Neural cell (in vitro differentiated cells): ENCODE data around the gene DENND1A. TPM values are rescaled to one million over a fixed set of nuclear protein-coding genes. Genes with fewer than 3 reads are reported as not detected.
"Not testable (repeated sequence)": the region's sequence is repeated elsewhere in the genome, so short reads cannot be mapped to it uniquely, and the experiment has no call there.

ENCODE experiments used
- H2AFZ ChIP-seq: fragments of 200-600, 300-800 bp; sonication (generic), shearing (Covaris generic); 2 replicates; pipeline ENCODE4 v1.6.0; 2014; ENCODE audit warnings: low read depth, mild to moderate bottlenecking, antibody characterized with exemption, low read length, moderate library complexity
- H3F3A ChIP-seq: fragments of 200-600 bp; shearing (Covaris generic); 2 replicates; pipeline ENCODE4 v1.6.1; 2016; ENCODE audit warnings: mild to moderate bottlenecking, moderate library complexity, mixed read lengths, antibody characterized with exemption, low read length; ENCODE audit not compliant: insufficient read depth, poor library complexity, severe bottlenecking
- H3K27ac ChIP-seq: fragments of 200-600, 300-800 bp; sonication (generic), shearing (Covaris generic); 2 replicates; pipeline ENCODE4 v1.5.1; 2014; ENCODE audit warnings: mild to moderate bottlenecking, low read length, moderate library complexity
- H3K27me3 ChIP-seq: fragments of 300-800, 200-600 bp; sonication (generic), shearing (Covaris generic); 2 replicates; pipeline ENCODE4 v1.6.0; 2014; ENCODE audit warnings: mild to moderate bottlenecking, low read depth, low read length, moderate library complexity; ENCODE audit not compliant: insufficient read depth
- H3K36me3 ChIP-seq: fragments of 300-800, 200-600 bp; sonication (generic), shearing (Covaris generic); 2 replicates; pipeline ENCODE4 v1.5.1; 2014; ENCODE audit warnings: mild to moderate bottlenecking, antibody characterized with exemption, low read length, moderate library complexity; ENCODE audit not compliant: insufficient read depth
- H3K4me2 ChIP-seq: fragments of 300-800, 200-600 bp; sonication (generic), shearing (Covaris generic); 2 replicates; pipeline ENCODE4 v1.6.0; 2014; ENCODE audit warnings: mild to moderate bottlenecking, low read length
- H3K4me3 ChIP-seq: fragments of 300-800, 200-600 bp; sonication (generic), shearing (Covaris generic); 2 replicates; pipeline ENCODE4 v1.5.1; 2014; ENCODE audit warnings: mild to moderate bottlenecking, low read length, moderate library complexity
- H3K79me2 ChIP-seq: fragments of 200-600 bp; shearing (Covaris generic); replicated peaks from 2 replicates; pipeline ENCODE4 v1.6.0; 2014; ENCODE audit warnings: mild to moderate bottlenecking, low read length, moderate library complexity; ENCODE audit not compliant: insufficient read depth
- H3K9ac ChIP-seq: fragments of 300-800, 200-600 bp; sonication (generic), shearing (Covaris generic); 2 replicates; pipeline ENCODE4 v1.6.1; 2016; ENCODE audit warnings: mild to moderate bottlenecking, low read length, mixed read lengths
- H3K9me2 ChIP-seq: fragments of 200-600 bp; shearing (Covaris generic); 2 replicates; pipeline ENCODE4 v1.6.1; 2016; ENCODE audit warnings: mild to moderate bottlenecking, low read length, mixed read lengths; ENCODE audit not compliant: insufficient read depth
- H3K9me3 ChIP-seq: fragments of 200-600, 300-800 bp; sonication (generic), shearing (Covaris generic); 2 replicates; pipeline ENCODE4 v1.6.1; 2016; ENCODE audit warnings: mild to moderate bottlenecking, mixed run types, low read length, moderate library complexity, mixed read lengths
- H4K20me1 ChIP-seq: fragments of 200-600 bp; shearing (Covaris generic); 2 replicates; pipeline ENCODE4 v1.6.1; 2016; ENCODE audit warnings: mild to moderate bottlenecking, mixed run types; ENCODE audit not compliant: insufficient read depth
- EP300 ChIP-seq: fragments of 450-650 bp; conservative IDR thresholded peaks from 2 replicates; pipeline ENCODE4 v1.6.1; 2014; ENCODE audit warnings: antibody characterized with exemption, mild to moderate bottlenecking, moderate library complexity; ENCODE audit not compliant: poor library complexity, severe bottlenecking
- EZH2 ChIP-seq: fragments of 200-600, 300-800 bp; shearing (Covaris generic), sonication (generic); IDR thresholded peaks from 2 replicates; pipeline ENCODE4 v1.6.1; 2014; ENCODE audit warnings: antibody characterized with exemption, low read length, borderline replicate concordance, mild to moderate bottlenecking; ENCODE audit not compliant: insufficient read depth, poor library complexity, severe bottlenecking
- MXI1 ChIP-seq: fragments of 450-650 bp; conservative IDR thresholded peaks from 2 replicates; pipeline ENCODE4 v1.6.1; 2014; ENCODE audit warnings: antibody characterized with exemption, mild to moderate bottlenecking; ENCODE audit not compliant: poor library complexity, severe bottlenecking
- POLR2AphosphoS5 ChIP-seq: IDR thresholded peaks from 2 replicates; pipeline ENCODE4 v1.6.1; 2012
- RAD21 ChIP-seq: fragments of 450-650 bp; conservative IDR thresholded peaks from 2 replicates; pipeline ENCODE4 v1.6.1; 2014; ENCODE audit warnings: antibody characterized with exemption, mild to moderate bottlenecking, moderate library complexity
- SMC3 ChIP-seq: fragments of 450-650 bp; conservative IDR thresholded peaks from 2 replicates; pipeline ENCODE4 v1.6.1; 2014; ENCODE audit warnings: antibody characterized with exemption, mild to moderate bottlenecking, moderate library complexity; ENCODE audit not compliant: poor library complexity
- TAF1 ChIP-seq: IDR thresholded peaks from 2 replicates; pipeline ENCODE4 v1.6.1; 2012; ENCODE audit warnings: low read depth
- polyA plus RNA-seq: library from polyadenylated mRNA; depleted of rRNA; stranded (reverse); fragments of >200 nt; gene quantifications from 2 replicates; pipeline ENCODE4 v1.2.3, GENCODE V29; 2014
- TF ChIP-seq, protein P1 (sequence below): fragments of 450-650 bp; IDR thresholded peaks from 2 replicates; pipeline ENCODE4 v1.5.1; 2014; ENCODE audit warnings: antibody characterized with exemption, mild to moderate bottlenecking, moderate library complexity; ENCODE audit not compliant: poor library complexity, severe bottlenecking
- TF ChIP-seq, protein P2 (sequence below): IDR thresholded peaks from 2 replicates; pipeline ENCODE4 v1.6.1; 2012; ENCODE audit warnings: borderline replicate concordance

The DENND1A gene
- polyA plus RNA-seq, 1 donor from 2014 or later = 2.3 TPM

DNA sequence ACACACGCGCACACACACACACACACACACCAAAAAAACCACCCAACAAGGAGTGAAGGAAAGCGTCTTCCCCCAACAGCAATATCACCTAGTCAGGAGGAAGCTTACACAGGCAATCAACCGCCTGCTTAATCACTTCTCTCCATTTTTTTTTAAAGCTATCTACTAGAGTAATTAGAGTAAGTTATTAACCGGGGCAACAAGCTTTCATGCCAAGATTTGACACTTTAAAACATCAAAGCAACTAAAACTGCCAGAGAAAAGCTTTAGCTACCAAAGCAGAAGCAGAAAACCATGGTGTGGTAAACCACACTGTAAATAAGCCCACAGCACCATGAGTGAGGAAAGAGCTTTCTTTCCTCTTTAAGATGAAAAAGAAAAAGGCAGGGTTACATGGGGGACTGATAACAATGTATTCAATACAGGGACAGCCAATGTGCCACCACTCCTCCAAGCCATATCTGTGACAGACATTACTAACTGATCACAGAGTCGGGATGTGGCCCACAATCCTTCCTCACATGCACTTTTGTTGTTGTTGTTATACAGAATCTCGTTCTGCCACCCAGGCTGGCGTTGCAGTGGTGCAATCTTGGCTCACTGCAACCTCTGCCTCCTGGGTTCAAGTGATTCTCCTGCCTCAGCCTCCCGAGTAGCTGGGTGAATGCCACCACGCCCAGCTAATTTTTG is 291.8 kb downstream of the DENND1A start:
- Histone ChIP-seq H3K79me2 (no peaks in the 10 kb centered on the region), H3K27me3 (no peaks in the 10 kb centered on the region), H3K4me3 (no peak overlapping the region), H3F3A (no peaks in the 10 kb centered on the region), H2AFZ (no peak overlapping the region), H3K9ac (no peak overlapping the region), H3K9me2 (no peaks in the 10 kb centered on the region), H4K20me1 (no peaks in the 10 kb centered on the region), H3K36me3 (no peaks in the 10 kb centered on the region), H3K9me3 (no peaks in the 10 kb centered on the region), H3K4me2 (no peak overlapping the region), H3K27ac (no peak overlapping the region)
- no peak for TF ChIP-seq POLR2AphosphoS5
- TF ChIP-seq, protein P1, sequence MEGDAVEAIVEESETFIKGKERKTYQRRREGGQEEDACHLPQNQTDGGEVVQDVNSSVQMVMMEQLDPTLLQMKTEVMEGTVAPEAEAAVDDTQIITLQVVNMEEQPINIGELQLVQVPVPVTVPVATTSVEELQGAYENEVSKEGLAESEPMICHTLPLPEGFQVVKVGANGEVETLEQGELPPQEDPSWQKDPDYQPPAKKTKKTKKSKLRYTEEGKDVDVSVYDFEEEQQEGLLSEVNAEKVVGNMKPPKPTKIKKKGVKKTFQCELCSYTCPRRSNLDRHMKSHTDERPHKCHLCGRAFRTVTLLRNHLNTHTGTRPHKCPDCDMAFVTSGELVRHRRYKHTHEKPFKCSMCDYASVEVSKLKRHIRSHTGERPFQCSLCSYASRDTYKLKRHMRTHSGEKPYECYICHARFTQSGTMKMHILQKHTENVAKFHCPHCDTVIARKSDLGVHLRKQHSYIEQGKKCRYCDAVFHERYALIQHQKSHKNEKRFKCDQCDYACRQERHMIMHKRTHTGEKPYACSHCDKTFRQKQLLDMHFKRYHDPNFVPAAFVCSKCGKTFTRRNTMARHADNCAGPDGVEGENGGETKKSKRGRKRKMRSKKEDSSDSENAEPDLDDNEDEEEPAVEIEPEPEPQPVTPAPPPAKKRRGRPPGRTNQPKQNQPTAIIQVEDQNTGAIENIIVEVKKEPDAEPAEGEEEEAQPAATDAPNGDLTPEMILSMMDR = no peak
- TF ChIP-seq, protein P2, sequence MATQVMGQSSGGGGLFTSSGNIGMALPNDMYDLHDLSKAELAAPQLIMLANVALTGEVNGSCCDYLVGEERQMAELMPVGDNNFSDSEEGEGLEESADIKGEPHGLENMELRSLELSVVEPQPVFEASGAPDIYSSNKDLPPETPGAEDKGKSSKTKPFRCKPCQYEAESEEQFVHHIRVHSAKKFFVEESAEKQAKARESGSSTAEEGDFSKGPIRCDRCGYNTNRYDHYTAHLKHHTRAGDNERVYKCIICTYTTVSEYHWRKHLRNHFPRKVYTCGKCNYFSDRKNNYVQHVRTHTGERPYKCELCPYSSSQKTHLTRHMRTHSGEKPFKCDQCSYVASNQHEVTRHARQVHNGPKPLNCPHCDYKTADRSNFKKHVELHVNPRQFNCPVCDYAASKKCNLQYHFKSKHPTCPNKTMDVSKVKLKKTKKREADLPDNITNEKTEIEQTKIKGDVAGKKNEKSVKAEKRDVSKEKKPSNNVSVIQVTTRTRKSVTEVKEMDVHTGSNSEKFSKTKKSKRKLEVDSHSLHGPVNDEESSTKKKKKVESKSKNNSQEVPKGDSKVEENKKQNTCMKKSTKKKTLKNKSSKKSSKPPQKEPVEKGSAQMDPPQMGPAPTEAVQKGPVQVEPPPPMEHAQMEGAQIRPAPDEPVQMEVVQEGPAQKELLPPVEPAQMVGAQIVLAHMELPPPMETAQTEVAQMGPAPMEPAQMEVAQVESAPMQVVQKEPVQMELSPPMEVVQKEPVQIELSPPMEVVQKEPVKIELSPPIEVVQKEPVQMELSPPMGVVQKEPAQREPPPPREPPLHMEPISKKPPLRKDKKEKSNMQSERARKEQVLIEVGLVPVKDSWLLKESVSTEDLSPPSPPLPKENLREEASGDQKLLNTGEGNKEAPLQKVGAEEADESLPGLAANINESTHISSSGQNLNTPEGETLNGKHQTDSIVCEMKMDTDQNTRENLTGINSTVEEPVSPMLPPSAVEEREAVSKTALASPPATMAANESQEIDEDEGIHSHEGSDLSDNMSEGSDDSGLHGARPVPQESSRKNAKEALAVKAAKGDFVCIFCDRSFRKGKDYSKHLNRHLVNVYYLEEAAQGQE = no peak
- TF ChIP-seq RAD21 = no peak
- no peak for TF ChIP-seq MXI1
- no peak for TF ChIP-seq EZH2
- TF ChIP-seq TAF1 = no peak
- TF ChIP-seq SMC3 = no peak
- TF ChIP-seq EP300 = no peak

DNA sequence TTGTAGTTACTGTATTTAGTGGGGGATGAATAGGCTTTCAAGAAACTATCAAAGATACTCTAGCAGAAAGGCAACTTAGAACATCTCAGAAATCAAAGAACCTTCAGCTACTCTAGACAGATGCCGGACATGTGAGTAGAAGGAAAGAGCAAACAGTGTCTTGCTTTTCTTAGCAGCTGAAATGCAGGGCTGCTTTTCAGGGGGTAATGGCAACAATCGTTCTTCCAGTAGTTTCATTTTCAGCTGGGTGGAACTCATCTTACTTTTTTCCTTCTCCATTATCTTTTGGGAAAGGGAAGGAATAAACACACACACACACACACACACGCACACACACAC is 292.4 kb downstream of the DENND1A start:
- no peaks in the 10 kb centered on the region for H3F3A ChIP-seq
- no peak overlapping the region for H2AFZ ChIP-seq
- no peak overlapping the region for H3K27ac ChIP-seq
- no peaks in the 10 kb centered on the region for H4K20me1 ChIP-seq
- no peak overlapping the region for H3K4me2 ChIP-seq
- H3K9me2 ChIP-seq = no peaks in the 10 kb centered on the region
- no peaks in the 10 kb centered on the region for H3K36me3 ChIP-seq
- no peak overlapping the region for H3K4me3 ChIP-seq
- no peaks in the 10 kb centered on the region for H3K9me3 ChIP-seq
- TF ChIP-seq EP300 = no peak
- no peak for TF ChIP-seq EZH2
- TF ChIP-seq TAF1 = no peak
- no peaks in the 10 kb centered on the region for H3K27me3 ChIP-seq
- H3K9ac ChIP-seq = no peak overlapping the region
- no peaks in the 10 kb centered on the region for H3K79me2 ChIP-seq

DNA sequence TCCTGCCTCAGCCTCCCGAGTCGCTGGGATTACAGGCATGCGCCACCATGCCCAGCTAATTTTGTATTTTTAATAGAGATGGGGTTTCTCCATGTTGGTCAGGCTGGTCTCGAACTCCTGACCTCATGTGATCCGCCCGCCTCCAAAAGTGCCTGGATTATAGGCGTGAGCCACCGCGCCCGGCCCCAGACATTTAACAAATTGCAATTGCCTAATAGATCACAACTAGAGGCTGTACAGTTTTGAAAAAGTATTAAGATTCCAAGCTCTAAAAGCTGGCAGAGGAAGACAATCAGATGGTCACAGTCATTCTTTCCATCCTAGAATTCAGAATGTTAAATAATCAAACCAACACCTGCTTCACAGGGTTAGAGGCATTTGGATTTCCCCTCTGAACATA is 293.1 kb downstream of the DENND1A start:
- not testable (repeated sequence) for H3K4me2 ChIP-seq, H2AFZ ChIP-seq

More for the DNA sequence above, 293.1 kb downstream of the DENND1A start:
- not testable (repeated sequence) for H3K36me3 ChIP-seq, H3K9me3 ChIP-seq, H3K27ac ChIP-seq, H3K9me2 ChIP-seq, H3K4me3 ChIP-seq, H4K20me1 ChIP-seq, H3F3A ChIP-seq, H3K79me2 ChIP-seq, H3K9ac ChIP-seq, H3K27me3 ChIP-seq
